Ishikawa (cell line): ENCODE results near the gene AGPAT2.

Experiments used
- CEBPB ChIP-seq: IDR thresholded peaks from 2 replicates; pipeline ENCODE4 v1.6.1; 2012
- CREB1 ChIP-seq: IDR thresholded peaks from 2 replicates; pipeline ENCODE4 v1.6.1; 2012; ENCODE audit warnings: low read depth
- EGR1 ChIP-seq: IDR thresholded peaks from 2 replicates; pipeline ENCODE4 v1.6.1; 2012
- EP300 ChIP-seq: IDR thresholded peaks from 2 replicates; pipeline ENCODE4 v1.6.1; 2012; ENCODE audit warnings: borderline replicate concordance
- FOXM1 ChIP-seq: IDR thresholded peaks from 2 replicates; pipeline ENCODE4 v1.6.1; 2012; ENCODE audit warnings: low read depth, borderline replicate concordance
- NFIC ChIP-seq: IDR thresholded peaks from 2 replicates; pipeline ENCODE4 v1.6.1; 2012
- RAD21 ChIP-seq: IDR thresholded peaks from 2 replicates; pipeline ENCODE4 v1.6.1; 2012; ENCODE audit warnings: low read depth
- TAF1 ChIP-seq: IDR thresholded peaks from 2 replicates; pipeline ENCODE4 v1.6.1; 2012; ENCODE audit warnings: low read depth, mild to moderate bottlenecking
- TCF12 ChIP-seq: IDR thresholded peaks from 2 replicates; pipeline ENCODE4 v1.6.1; 2012; ENCODE audit warnings: low read depth
- TEAD4 ChIP-seq: IDR thresholded peaks from 2 replicates; pipeline ENCODE4 v1.6.1; 2012
- YY1 ChIP-seq: IDR thresholded peaks from 2 replicates; pipeline ENCODE4 v1.6.1; 2012; ENCODE audit warnings: low read depth
- ZBTB7A ChIP-seq: IDR thresholded peaks from 2 replicates; pipeline ENCODE4 v1.6.1; 2012; ENCODE audit warnings: low read depth
- TF ChIP-seq, protein P1 (sequence below): IDR thresholded peaks from 2 replicates; pipeline ENCODE4 v1.6.1; 2012
- TF ChIP-seq, protein P2 (sequence below): IDR thresholded peaks from 2 replicates; pipeline ENCODE4 v1.6.1; 2012
- TF ChIP-seq, protein P3 (sequence below): IDR thresholded peaks from 2 replicates; pipeline ENCODE4 v1.6.1; 2012; ENCODE audit warnings: low read depth, mild to moderate bottlenecking

AGPAT2 gene

DNA sequence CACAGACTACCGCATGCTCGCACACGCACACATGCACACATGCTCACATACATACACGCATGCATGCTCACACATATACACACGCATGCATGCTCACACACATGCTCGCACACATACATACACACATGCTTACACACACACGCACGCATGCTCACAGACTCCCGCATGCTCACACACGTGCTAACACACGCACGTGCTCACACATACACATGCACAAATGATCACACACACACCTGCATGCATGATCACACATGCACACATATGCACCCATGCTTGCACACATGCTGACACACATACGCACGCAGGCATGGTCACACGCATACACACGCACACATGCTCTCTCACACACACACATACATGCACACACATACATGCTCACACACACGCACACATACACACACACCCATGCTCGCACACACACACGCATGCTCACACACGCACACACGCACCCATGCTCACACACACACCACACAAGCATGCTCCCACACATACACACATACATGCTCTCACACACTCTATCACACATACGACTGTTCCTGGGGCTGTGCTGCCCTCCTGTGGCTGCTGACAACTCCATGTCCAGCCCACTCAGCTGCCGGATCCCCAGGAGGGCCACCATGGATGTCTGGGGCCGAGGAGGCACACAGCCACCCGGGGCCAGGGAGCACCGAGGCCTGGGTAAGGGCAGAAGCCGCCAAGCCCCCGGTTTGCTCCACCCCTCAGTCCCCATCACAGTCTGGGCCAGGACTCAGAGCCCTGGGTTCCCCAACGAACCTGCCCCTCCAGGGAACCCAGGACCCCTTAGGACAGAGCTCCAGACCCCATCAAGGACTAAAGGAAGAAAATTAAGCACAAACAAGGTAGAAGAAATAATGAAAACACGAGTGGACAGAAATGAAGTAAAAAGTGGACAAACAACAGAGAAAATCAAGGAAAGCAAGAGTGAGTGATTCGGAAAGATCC lies 55.9 kb downstream of the AGPAT2 start:
- TF ChIP-seq CEBPB (no peak), RAD21 (peak; percentile 98)

DNA sequence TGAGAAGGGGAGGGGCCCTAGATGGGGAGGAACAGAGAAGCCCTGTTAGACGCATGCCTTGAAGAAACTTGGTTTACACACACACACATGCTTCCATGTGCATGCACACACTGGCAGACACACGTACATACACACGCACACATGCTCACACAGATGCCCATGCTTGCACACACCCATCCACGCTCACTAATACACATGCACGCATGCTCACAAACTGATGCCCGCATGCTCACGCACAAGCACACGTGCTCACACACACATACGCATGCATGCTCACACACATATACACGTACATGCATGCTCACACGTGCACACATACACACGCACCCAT lies 56.6 kb downstream of the AGPAT2 start:
- TF ChIP-seq RAD21 = no peak
- no peak for TF ChIP-seq TCF12
- no peak for TF ChIP-seq EGR1
- TF ChIP-seq FOXM1 = no peak
- TF ChIP-seq YY1 = no peak
- TF ChIP-seq TAF1 = no peak
- TF ChIP-seq NFIC = no peak
- no peak for TF ChIP-seq ZBTB7A
- TF ChIP-seq, protein P1, sequence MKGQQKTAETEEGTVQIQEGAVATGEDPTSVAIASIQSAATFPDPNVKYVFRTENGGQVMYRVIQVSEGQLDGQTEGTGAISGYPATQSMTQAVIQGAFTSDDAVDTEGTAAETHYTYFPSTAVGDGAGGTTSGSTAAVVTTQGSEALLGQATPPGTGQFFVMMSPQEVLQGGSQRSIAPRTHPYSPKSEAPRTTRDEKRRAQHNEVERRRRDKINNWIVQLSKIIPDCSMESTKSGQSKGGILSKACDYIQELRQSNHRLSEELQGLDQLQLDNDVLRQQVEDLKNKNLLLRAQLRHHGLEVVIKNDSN = no peak
- no peak for TF ChIP-seq TEAD4
- TF ChIP-seq, protein P2, sequence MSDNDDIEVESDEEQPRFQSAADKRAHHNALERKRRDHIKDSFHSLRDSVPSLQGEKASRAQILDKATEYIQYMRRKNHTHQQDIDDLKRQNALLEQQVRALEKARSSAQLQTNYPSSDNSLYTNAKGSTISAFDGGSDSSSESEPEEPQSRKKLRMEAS = no peak; the same call in 1 of the 2 replicates
- TF ChIP-seq, protein P3, sequence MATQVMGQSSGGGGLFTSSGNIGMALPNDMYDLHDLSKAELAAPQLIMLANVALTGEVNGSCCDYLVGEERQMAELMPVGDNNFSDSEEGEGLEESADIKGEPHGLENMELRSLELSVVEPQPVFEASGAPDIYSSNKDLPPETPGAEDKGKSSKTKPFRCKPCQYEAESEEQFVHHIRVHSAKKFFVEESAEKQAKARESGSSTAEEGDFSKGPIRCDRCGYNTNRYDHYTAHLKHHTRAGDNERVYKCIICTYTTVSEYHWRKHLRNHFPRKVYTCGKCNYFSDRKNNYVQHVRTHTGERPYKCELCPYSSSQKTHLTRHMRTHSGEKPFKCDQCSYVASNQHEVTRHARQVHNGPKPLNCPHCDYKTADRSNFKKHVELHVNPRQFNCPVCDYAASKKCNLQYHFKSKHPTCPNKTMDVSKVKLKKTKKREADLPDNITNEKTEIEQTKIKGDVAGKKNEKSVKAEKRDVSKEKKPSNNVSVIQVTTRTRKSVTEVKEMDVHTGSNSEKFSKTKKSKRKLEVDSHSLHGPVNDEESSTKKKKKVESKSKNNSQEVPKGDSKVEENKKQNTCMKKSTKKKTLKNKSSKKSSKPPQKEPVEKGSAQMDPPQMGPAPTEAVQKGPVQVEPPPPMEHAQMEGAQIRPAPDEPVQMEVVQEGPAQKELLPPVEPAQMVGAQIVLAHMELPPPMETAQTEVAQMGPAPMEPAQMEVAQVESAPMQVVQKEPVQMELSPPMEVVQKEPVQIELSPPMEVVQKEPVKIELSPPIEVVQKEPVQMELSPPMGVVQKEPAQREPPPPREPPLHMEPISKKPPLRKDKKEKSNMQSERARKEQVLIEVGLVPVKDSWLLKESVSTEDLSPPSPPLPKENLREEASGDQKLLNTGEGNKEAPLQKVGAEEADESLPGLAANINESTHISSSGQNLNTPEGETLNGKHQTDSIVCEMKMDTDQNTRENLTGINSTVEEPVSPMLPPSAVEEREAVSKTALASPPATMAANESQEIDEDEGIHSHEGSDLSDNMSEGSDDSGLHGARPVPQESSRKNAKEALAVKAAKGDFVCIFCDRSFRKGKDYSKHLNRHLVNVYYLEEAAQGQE = no peak
- no peak for TF ChIP-seq CEBPB
- no peak for TF ChIP-seq CREB1
- no peak for TF ChIP-seq EP300

DNA sequence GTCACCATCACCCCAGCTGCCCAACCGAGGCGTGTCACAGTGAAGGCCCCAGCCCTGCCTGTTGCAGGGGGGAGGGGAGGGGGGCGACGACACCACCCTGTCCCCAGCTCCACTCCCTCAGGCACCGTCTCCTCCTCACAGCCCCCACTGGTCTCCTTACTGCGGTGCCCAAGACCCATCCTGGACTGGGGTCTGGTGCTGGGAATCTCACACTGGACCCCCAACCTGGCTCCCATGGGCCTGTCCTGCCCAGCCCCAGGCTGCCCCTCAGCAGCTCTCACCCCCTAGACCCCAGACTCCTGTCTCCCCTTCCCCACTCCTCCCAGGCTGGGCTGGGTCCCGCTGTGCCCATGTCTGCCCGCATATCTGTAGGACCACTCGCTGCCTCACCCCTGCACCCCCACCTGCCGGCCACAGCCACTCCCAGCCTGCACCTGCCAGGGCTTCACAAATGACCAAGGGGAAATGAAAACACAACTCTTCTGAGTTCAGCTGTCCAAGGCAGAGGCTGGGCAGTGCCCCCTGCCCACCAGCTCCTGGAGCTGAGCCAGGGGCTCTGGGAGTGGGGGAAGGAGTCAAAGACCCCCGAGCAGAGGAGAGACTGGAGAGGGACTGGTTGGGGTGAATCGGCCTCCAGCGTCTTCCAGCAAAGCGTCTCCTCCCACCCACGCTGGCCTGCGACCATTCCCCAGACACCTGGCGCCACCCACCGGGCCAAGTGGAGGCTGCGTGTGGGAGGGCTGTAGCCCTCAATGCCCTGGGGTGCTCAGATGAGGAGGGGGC lies 57.2 kb downstream of the AGPAT2 start:
- peak; percentile 82 for TF ChIP-seq EGR1
- TF ChIP-seq, protein P1 = no peak
- peak; percentile 93 for TF ChIP-seq RAD21
- TF ChIP-seq CEBPB = no peak
- TF ChIP-seq CREB1 = no peak
- TF ChIP-seq EP300 = no peak
- TF ChIP-seq, protein P3 = no peak
- peak; percentile 47; the same call in 1 of the 2 replicates for TF ChIP-seq ZBTB7A
- TF ChIP-seq, protein P2 = no peak
- no peak for TF ChIP-seq TEAD4
- no peak for TF ChIP-seq FOXM1
- no peak for TF ChIP-seq TCF12
- no peak for TF ChIP-seq YY1
- TF ChIP-seq NFIC = no peak

DNA sequence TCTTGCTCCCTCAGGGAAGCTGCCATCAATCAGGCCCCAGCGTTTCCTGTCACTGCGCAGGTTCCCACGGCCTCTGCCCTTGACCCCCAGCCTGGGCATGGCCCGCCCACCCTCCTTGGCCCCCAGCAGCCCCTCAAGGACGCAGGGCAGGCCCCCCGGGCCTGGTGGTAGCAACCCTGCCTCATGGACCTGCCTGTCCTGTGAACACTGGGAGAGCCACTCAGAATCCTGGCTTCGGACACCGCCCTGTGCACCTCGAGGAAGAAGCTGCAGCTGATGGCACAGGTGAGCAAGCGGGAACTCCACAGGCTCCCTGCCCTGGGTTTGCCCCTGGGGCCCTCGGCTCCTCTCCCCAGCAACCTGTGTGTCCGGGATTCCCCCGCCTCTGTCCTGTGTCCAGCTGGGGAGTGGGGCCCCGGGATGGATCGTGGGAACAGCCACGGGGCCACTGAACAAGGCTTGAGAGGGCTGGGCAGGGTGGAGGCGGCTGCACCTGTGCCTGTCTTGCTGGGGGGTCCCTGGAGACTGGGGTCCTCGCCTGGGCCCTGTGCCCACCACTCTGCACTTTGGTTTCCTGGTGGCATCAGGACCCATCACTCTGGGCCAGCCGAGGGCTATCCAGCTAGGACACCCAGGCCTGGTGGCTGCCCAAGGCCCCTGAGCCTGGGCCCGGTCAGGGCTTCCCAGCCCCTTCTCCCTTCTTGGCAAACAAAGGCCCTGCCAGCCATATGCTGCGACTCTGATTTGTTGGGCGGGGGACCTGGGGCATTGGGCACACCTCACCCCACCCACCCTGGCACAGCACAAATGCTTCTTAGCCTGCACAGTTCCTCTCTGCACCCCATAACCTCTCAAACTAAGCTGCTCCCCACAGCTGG lies 58.0 kb downstream of the AGPAT2 start:
- TF ChIP-seq YY1 (no peak), CEBPB (no peak), RAD21 (no peak), TEAD4 (no peak), CREB1 (no peak), TCF12 (no peak), NFIC (no peak), ZBTB7A (no peak), EGR1 (no peak), EP300 (no peak), FOXM1 (no peak), TAF1 (no peak)
- TF ChIP-seq, protein P3 = no peak
- TF ChIP-seq, protein P1 = no peak
- TF ChIP-seq, protein P2 = no peak
